ENCODE data around the gene FASTKD1.
"Not testable (repeated sequence)": the region's sequence is repeated elsewhere in the genome, so short reads cannot be mapped to it uniquely, and the experiment has no call there.

FASTKD1 gene

GRCh38 chr2:169573160-169573973 lies at the start of gene FASTKD1:
TSS of gene FASTKD1 (minus strand) at chr2:169573865. CDS start at chr2:169572029, 1,836 bp downstream.
- DNase-seq (ENCODE audit: low spot score) = peak; percentile 91

- DNase-seq (ENCODE audit: low spot score) = no peak
Observed at GRCh38 chr2:169623235-169623634, 49.6 kb upstream of the FASTKD1 start.

GRCh38 chr2:169620509-169620908 lies 46.8 kb upstream of the FASTKD1 start:
- no peak for DNase-seq (ENCODE audit: low spot score)

GRCh38 chr2:169619946-169620345 lies 46.3 kb upstream of the FASTKD1 start:
- DNase-seq (ENCODE audit: low spot score) = no peak

- not testable (repeated sequence) for DNase-seq (ENCODE audit: low spot score)
Observed at GRCh38 chr2:169615982-169616381, 42.3 kb upstream of the FASTKD1 start.

- no peak for DNase-seq (ENCODE audit: low spot score)
Observed at GRCh38 chr2:169613876-169614275, 40.2 kb upstream of the FASTKD1 start.

GRCh38 chr2:169609264-169609663 lies 35.6 kb upstream of the FASTKD1 start:
- DNase-seq (ENCODE audit: low spot score) = no peak

GRCh38 chr2:169599568-169599967 lies 25.9 kb upstream of the FASTKD1 start:
- DNase-seq (ENCODE audit: low spot score) = no peak

GRCh38 chr2:169598982-169599381 lies 25.3 kb upstream of the FASTKD1 start:
- no peak for DNase-seq (ENCODE audit: low spot score)

GRCh38 chr2:169596546-169596945 lies 22.9 kb upstream of the FASTKD1 start:
- not testable (repeated sequence) for DNase-seq (ENCODE audit: low spot score)

- DNase-seq (ENCODE audit: low spot score) = no peak
Observed at GRCh38 chr2:169590804-169591203, 17.1 kb upstream of the FASTKD1 start.

- no peak for DNase-seq (ENCODE audit: low spot score)
Observed at GRCh38 chr2:169585673-169586072, 12.0 kb upstream of the FASTKD1 start.

- peak; percentile 88 for DNase-seq (ENCODE audit: low spot score)
Observed at GRCh38 chr2:169584005-169584877, 10.6 kb upstream of the FASTKD1 start, which contains the start of gene PPIG. TSS of gene PPIG (plus strand) at chr2:169584351. CDS start at chr2:169604042, 19,691 bp downstream.

- no peak for DNase-seq (ENCODE audit: low spot score)
Observed at GRCh38 chr2:169583518-169583917, 9.9 kb upstream of the FASTKD1 start.

- DNase-seq (ENCODE audit: low spot score) = not testable (repeated sequence)
Observed at GRCh38 chr2:169582552-169583266, 9.0 kb upstream of the FASTKD1 start.

GRCh38 chr2:169579044-169579443 lies 5.4 kb upstream of the FASTKD1 start:
- no peak for DNase-seq (ENCODE audit: low spot score)

- not testable (repeated sequence) for DNase-seq (ENCODE audit: low spot score)
Observed at GRCh38 chr2:169575264-169575663, 1.6 kb upstream of the FASTKD1 start.

GRCh38 chr2:169574539-169574938 lies 874 bp upstream of the FASTKD1 start:
- DNase-seq (ENCODE audit: low spot score) = not testable (repeated sequence)

GRCh38 chr2:169573974-169574299 lies 272 bp upstream of the FASTKD1 start:
- DNase-seq (ENCODE audit: low spot score) = no peak

GRCh38 chr2:169572821-169573159 lies 875 bp downstream of the FASTKD1 start:
- DNase-seq (ENCODE audit: low spot score) = no peak

- no peak for DNase-seq (ENCODE audit: low spot score)
Observed at GRCh38 chr2:169572189-169572588, 1.5 kb downstream of the FASTKD1 start.

GRCh38 chr2:169571571-169571970 lies 2.1 kb downstream of the FASTKD1 start:
- no peak for DNase-seq (ENCODE audit: low spot score)

Measured in kidney tubule cell (primary cell).